ENCODE data around the gene KPNA2. TPM values are rescaled to one million over a fixed set of nuclear protein-coding genes. Genes with fewer than 3 reads are reported as not detected.

The KPNA2 gene
- total RNA-seq, 1 donor from 2014 or later, result 47.4 TPM

GRCh38 chr17:68095205-68095811, 59.8 kb downstream of the KPNA2 start:
- no peak for DNase-seq (ENCODE audit: low read depth in 2 of 2)

DNA sequence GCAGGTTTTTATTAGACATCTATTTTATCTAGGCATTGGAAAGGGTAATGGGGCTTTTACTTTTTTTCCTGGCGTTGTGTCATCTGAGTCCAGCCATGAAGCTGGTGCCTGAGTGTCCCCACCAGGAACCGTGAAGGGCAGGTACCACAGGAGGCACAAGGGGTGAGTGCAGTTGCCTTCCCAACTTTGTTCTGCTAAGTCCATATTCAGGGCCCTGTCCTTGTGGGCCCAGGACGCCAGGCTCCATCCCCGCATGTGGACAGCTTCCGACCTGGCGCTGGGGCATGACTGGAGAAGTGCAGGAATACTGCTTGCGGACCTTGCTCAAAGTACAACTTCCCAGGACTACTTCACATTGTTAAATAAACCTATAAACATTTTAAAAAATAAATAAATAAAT, 60.6 kb downstream of the KPNA2 start:
- DNase-seq (ENCODE audit: low read depth in 2 of 2), result no peak

Other genes starting within 250 kb of the KPNA2 start
- 18.3 and 31.3 TPM in 2 replicates for gene BPTF, start 210.2 kb upstream of the KPNA2 start, total RNA-seq
- 20.9 and 32.7 TPM in 2 replicates for gene C17orf58, start 39.3 kb upstream of the KPNA2 start, total RNA-seq
- gene AMZ2, start 212.3 kb downstream of the KPNA2 start, total RNA-seq, result 28.8 and 33.8 TPM in 2 replicates

Data from lung microvascular endothelial cell (primary cell).